HEK293 (cell line): ENCODE measurements around the gene RAG1.
"Not testable (repeated sequence)": the region's sequence is repeated elsewhere in the genome, so short reads cannot be mapped to it uniquely, and the experiment has no call there.

ENCODE experiments used
- CTCF ChIP-seq: fragments of 450-650 bp; formaldehyde crosslinking; IDR thresholded peaks from 2 replicates; pipeline ENCODE4 v1.5.1; 2016; ENCODE audit warnings: missing biosample characterization, missing genetic modification characterization
- MZF1 ChIP-seq: fragments of 450-650 bp; formaldehyde crosslinking; IDR thresholded peaks from 2 replicates; pipeline ENCODE4 v1.5.1; 2017; ENCODE audit warnings: missing biosample characterization, missing genetic modification characterization, borderline replicate concordance
- PATZ1 ChIP-seq: fragments of 450-650 bp; formaldehyde crosslinking; IDR thresholded peaks from 2 replicates; pipeline ENCODE4 v1.5.1; 2016; ENCODE audit warnings: missing biosample characterization, missing genetic modification characterization
- PBX3 ChIP-seq: sonication (generic); formaldehyde crosslinking; IDR thresholded peaks from 2 replicates; pipeline ENCODE4 v1.8.1; 2022; ENCODE audit warnings: mild to moderate bottlenecking, moderate library complexity, missing genetic modification reagents
- ZBTB7A ChIP-seq: fragments of 450-650 bp; formaldehyde crosslinking; IDR thresholded peaks from 2 replicates; pipeline ENCODE4 v1.5.1; 2016; ENCODE audit warnings: low read depth, missing biosample characterization, missing genetic modification characterization
- ZNF133 ChIP-seq: fragments of 450-650 bp; formaldehyde crosslinking; IDR thresholded peaks from 2 replicates; pipeline ENCODE4 v1.5.1; 2016; ENCODE audit warnings: missing biosample characterization, missing genetic modification characterization
- ZNF146 ChIP-seq: fragments of 450-650 bp; formaldehyde crosslinking; IDR thresholded peaks from 2 replicates; pipeline ENCODE4 v1.5.1; 2016; ENCODE audit warnings: missing biosample characterization, missing genetic modification characterization
- ZNF239 ChIP-seq: fragments of 450-650 bp; formaldehyde crosslinking; IDR thresholded peaks from 2 replicates; pipeline ENCODE4 v1.5.1; 2016; ENCODE audit warnings: missing biosample characterization, missing genetic modification characterization
- ZNF354C ChIP-seq: fragments of 450-650 bp; formaldehyde crosslinking; IDR thresholded peaks from 2 replicates; pipeline ENCODE4 v1.5.1; 2016; ENCODE audit warnings: missing biosample characterization, missing genetic modification characterization, low read depth, borderline replicate concordance
- ZNF510 ChIP-seq: fragments of 450-650 bp; formaldehyde crosslinking; IDR thresholded peaks from 2 replicates; pipeline ENCODE4 v1.5.1; 2018; ENCODE audit warnings: mild to moderate bottlenecking, missing genetic modification characterization, missing biosample characterization; ENCODE audit not compliant: insufficient replicate concordance
- ZNF558 ChIP-seq: fragments of 450-650 bp; formaldehyde crosslinking; IDR thresholded peaks from 2 replicates; pipeline ENCODE4 v1.5.1; 2016; ENCODE audit warnings: missing biosample characterization, missing genetic modification characterization
- ZNF571 ChIP-seq: fragments of 450-650 bp; formaldehyde crosslinking; IDR thresholded peaks from 2 replicates; pipeline ENCODE4 v1.5.0; 2017; ENCODE audit warnings: missing biosample characterization, missing genetic modification characterization
- ZNF768 ChIP-seq: fragments of 450-650 bp; formaldehyde crosslinking; IDR thresholded peaks from 2 replicates; pipeline ENCODE4 v1.5.1; 2018; ENCODE audit warnings: missing biosample characterization, mild to moderate bottlenecking, missing genetic modification characterization

- not testable (repeated sequence) for TF ChIP-seq CTCF (tag by site-specific recombination); ZNF558 (tag by site-specific recombination); ZBTB7A; PATZ1 (tag by site-specific recombination); ZNF510 (tag by site-specific recombination); ZNF133; ZNF239 (tag by site-specific recombination); PBX3 (CRISPR knock-in tag); ZNF354C; MZF1; ZNF571 (tag by site-specific recombination); ZNF146; ZNF768
Observed at GRCh38 chr11:36557390-36557789, 10.4 kb upstream of the RAG1 start.
